GM19240 (cell line): Measurements from ENCODE around the gene TNRC6B.
"Not testable (repeated sequence)": the region's sequence is repeated elsewhere in the genome, so short reads cannot be mapped to it uniquely, and the experiment has no call there.

Experiments
- DNase-seq: peaks from one replicate; pipeline ENCODE4 v3.0.0; 2011; ENCODE audit warnings: low spot score; ENCODE audit not compliant: insufficient read length

Gene TNRC6B

GRCh38 chr22:40183029-40183581, 5.4 kb downstream of the TNRC6B start:
- DNase-seq, result no peak

DNA sequence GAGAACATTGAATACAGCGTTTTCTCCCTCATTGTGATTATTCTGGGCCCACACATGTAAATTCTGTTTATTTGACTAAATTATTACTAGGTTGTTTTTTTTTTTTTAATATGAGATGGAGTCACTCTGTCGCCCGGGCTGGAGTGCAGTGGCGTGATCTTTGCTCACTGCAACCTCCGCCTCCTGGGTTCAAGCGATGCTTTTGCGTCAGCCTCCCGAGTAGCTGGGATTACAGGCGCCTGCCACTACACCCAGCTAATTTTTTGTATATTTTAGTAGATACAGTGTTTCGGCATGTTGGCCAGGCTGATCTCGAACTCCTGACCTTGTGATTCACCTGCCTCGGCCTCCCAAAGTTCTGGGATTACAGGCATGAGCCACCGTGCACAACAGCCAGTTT, 5.9 kb downstream of the TNRC6B start:
- not testable (repeated sequence) for DNase-seq

DNA sequence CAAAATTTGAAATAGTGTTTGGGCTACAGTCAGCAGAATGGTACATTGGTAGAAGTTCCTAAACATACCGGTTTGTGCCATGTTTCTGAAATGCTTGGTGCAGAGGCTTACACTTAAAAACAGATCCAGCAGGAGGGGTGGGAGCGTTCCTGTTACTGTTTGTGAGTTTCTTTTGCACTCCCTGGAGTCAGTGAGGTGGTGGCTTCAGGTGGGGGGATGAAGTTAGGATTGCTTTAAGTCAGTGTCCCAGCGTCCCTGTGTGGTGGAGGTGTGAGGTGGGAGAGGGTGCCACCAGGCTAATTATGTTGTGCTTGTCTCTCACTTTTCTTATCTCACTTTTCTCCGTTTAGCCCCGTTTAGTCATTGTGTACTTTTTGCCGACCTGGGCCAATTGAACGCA, 9.7 kb downstream of the TNRC6B start:
- no peak for DNase-seq

- no peak for DNase-seq
These were observed 12.3 kb downstream of the TNRC6B start for GRCh38 chr22:40189997-40190396.

DNA sequence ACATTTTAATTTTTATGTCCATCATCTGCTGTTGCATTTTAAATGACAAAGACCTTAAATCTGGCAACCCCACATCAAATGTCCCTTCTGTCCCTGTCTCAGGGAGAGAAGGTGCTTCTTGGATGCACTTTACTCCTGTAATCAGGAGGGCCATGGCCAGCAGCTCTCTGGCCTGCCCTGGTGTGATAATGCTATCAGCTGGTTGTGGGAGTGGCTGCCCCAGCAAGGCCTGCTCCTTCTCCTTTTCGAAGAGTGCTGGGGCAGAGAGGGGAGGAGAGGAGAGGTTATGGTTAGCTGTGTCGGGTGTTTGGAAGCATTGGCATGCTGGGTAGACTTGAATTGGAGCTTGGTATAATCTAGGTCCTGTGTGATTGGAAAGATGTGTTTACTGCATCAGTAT, 12.8 kb downstream of the TNRC6B start:
- no peak for DNase-seq

GRCh38 chr22:40193429-40194421, 16.0 kb downstream of the TNRC6B start:
- DNase-seq, result no peak

DNA sequence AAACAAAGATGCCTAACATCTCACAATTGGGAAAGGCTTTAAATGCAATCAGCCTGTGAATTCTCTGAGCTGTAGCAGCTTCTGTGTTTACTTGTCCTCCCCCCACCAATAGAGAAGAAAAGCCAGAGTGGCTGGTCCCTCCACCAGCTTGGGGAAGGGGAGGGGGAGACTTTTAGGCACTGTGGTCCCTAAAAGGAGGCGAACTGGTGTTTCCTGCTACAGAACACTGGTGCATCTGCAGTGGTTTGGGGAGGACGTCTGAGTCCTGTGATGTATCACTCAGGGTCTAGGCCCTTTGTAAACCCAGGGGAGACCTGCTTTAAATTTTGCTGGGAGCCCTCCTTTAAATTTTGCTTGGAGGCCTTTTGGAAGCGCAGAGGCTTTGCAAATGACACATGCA, 16.9 kb downstream of the TNRC6B start:
- DNase-seq, result no peak

GRCh38 chr22:40196628-40197360, 19.1 kb downstream of the TNRC6B start:
- DNase-seq, result no peak

DNA sequence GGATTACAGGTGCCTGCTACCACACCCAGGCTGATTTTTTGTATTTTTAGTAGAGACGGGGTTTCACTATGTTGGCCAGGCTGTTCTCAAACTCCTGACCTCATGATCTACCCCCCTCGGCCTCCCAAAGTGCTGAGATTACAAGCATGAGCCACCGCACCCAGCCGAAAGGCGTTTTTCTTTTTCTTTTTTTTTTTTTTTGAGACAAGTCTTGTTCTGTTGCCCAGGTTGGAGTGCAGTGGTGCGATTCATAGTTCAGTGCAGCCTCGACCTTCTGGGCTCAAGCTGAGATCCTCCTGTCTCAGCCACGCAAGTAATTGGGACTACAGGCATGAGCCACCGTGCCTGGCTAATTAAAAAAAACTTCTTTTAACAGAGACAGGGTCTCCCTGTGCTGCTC, 19.7 kb downstream of the TNRC6B start:
- not testable (repeated sequence) for DNase-seq

GRCh38 chr22:40198733-40199132, 21.0 kb downstream of the TNRC6B start:
- no peak for DNase-seq

DNA sequence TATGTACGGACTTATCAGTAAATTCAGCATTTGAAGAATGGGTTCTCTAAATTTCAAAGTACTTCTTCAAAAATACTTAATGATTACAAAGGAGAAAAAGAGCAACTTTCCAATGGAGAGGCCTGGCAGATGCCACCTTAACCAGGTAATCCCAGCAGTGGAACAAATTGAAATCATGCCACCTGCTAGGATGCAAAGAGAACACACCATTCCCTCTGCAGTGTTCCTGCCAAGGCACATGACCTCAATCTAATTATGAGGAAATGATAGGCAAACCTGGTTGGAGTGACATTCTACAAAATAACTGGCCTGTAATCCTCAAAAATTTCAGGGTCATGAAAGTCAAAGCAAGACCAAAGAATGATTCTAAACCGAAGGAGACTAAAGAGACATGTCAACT, 21.5 kb downstream of the TNRC6B start:
- no peak for DNase-seq

GRCh38 chr22:40199852-40200251, 22.1 kb downstream of the TNRC6B start:
- no peak for DNase-seq

DNA sequence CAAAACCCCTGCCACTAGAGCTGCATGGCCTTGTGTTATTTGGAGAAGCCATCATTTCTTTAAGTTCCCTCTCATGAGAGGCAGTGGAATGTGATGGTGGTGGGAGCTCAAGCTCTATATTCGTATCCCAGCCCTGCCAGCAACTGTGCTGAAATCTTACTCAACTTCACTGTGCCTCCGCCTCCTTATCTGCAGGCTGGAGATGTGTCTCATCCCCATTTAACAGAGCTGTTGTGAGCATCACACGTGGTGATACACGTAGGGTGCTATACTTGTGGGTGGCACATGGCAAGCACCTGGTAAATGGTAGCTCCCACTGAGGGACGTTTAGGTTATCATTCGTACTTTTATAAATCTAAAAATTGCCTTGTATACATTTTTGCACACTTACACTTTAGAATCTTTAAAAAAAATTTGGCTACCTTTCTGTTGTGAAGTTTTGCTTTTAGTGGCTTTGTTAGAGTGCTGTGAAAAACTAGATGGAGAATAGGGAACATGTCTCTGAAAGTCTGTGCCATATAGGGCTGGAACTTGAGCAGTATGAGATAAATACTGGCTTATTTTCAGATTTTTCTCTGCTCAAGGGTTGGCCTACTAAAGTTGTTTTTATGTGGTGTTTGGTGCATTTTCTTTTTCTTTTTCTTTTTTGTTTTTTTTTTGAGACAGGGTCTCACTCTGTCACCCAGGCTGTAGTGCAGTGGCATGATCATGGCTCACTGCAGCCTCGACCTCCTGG, 23.2 kb downstream of the TNRC6B start:
- DNase-seq, result no peak

GRCh38 chr22:40202225-40202944, 24.7 kb downstream of the TNRC6B start:
- DNase-seq, result no peak

GRCh38 chr22:40203572-40203971, 25.8 kb downstream of the TNRC6B start:
- DNase-seq, result peak; percentile 47

- no peak for DNase-seq
These were observed 26.8 kb downstream of the TNRC6B start for GRCh38 chr22:40204321-40205116.

GRCh38 chr22:40206561-40206960, 28.8 kb downstream of the TNRC6B start:
- DNase-seq, result no peak

GRCh38 chr22:40210818-40211217, 33.1 kb downstream of the TNRC6B start:
- DNase-seq, result peak; percentile 19

- no peak for DNase-seq
These were observed 33.8 kb downstream of the TNRC6B start for GRCh38 chr22:40211476-40212054.

DNA sequence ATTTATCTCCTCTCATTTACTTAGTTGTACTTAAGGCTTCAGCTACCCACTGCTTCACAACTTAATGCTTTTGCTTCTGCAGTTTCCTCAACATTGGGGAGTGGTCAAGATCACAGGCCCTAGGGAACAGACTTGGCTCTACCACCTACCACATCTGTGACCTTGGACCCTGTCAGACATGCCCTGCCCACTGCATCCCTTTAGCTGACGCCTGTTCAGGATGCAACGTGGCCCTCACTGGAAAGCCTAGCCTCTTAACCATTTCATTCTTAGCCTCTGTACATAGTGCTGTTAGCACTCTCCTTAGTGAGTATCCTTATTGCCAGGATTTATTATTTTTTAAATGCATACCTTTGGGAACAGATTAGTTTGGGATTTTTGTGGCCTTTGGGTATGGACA, 34.4 kb downstream of the TNRC6B start:
- no peak for DNase-seq
